Skin epidermis (tissue), 12 donors: ENCODE results near the gene SLIT3.

Experiments
- H3K27ac ChIP-seq, 21 experiments: fragments of 200-600 bp; sonication (generic) in 11 of 21; one replicate each; pipeline ENCODE4 v1.5.0; 2020; ENCODE audit warnings: mild to moderate bottlenecking in 3 of 21, inconsistent platforms in 2 of 21, moderate library complexity in 2 of 21
- H3K4me3 ChIP-seq, 7 experiments: fragments of 200-600 bp; sonication (generic) in 2 of 7; one replicate each; pipeline ENCODE4 v1.5.0; 2020; ENCODE audit warnings: inconsistent platforms in 2 of 7, mild to moderate bottlenecking in 2 of 7, moderate library complexity in 1 of 7

SLIT3 gene

DNA sequence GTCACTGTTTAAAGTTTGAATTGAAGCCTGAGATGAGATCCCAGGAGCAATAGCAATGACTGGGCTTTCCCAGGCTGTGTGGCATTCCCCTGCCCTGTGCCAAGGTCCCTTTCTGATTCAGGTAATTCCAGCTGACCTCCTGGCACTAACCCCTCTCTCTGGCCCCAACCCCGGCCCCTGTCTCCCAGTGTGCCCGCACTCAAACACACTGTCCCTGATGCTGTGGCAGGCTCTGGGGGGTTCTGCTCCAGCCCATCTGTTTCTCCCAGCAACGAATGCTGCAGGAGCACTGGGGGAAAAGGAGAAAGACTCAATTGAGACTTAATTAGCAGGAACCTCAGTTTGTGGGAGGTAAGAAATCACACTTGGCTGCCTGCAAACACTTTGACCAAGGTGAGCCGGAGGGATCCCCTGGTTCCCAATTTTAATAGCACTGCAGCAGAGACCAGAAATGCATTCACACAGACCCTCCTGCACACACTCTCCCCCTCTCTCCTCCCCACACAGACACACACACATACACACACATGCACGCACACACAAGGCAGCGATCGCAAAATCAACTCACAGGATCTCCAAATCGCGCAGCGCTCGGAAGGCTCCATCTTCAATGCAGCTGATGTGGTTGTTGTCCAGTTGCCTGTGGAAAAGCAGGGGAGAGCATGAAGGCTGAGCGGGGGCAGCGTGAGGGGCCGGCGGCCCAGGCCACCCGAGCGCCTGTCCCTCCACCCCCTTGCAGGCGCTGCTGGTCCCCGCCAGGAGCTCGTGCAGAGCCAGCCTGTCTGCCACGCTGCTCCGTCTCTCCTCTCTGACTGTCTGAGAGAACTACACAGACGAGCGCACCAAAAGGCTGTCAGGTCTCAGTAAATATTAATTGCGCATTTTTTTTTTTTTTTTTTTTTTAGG, 456.7 kb downstream of the SLIT3 start:
- Histone ChIP-seq H3K27ac (no peak overlapping the region), H3K4me3 (no peak overlapping the region)

DNA sequence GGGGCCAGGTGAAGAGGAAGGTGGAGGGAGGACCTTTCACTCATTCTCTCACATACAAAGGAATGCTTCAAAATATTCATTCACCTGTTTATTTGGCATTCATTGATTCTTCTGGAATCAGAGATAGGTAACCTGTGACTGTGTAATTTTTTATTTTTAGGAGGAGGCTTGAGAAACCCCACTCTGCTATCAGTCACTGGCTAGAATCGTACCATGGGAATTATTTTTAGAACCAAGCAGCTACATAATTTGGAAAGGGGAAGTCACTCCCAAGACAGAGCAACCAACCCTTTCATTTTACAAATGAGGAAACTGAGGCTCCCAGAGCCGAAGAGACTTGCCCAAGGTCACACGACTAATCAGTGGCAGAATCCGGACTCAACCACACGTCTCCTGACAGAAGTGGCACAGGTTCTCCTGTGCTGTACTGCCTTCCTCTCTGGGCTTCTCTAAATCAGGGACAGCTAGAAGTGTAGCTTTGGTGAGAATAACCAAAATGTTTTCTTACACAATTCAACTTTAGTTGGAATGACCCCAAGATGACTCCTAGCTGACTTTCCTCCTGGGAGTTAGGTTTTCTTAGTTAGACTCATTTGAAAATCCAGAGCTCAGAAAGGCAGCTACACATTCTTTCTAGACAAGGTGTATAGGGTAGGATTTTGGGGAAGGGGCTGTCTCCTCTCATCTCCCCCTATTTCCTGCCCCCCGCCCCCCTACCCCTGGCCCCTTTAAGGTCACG, 457.5 kb downstream of the SLIT3 start:
- no peak overlapping the region for H3K4me3 ChIP-seq
- H3K27ac ChIP-seq = no peak overlapping the region

GRCh38 chr5:168842571-168843205, 458.3 kb downstream of the SLIT3 start:
- no peak overlapping the region for H3K4me3 ChIP-seq
- no peak overlapping the region for H3K27ac ChIP-seq

- no peak overlapping the region for H3K4me3 ChIP-seq
- no peak overlapping the region for H3K27ac ChIP-seq
Observed at GRCh38 chr5:168837852-168838251, 463.1 kb downstream of the SLIT3 start.

- H3K4me3 ChIP-seq = no peak overlapping the region
- H3K27ac ChIP-seq = no peak overlapping the region
Observed at GRCh38 chr5:168836603-168837231, 464.2 kb downstream of the SLIT3 start.

GRCh38 chr5:168833936-168834335, 467.0 kb downstream of the SLIT3 start:
- H3K27ac ChIP-seq = no peak overlapping the region

DNA sequence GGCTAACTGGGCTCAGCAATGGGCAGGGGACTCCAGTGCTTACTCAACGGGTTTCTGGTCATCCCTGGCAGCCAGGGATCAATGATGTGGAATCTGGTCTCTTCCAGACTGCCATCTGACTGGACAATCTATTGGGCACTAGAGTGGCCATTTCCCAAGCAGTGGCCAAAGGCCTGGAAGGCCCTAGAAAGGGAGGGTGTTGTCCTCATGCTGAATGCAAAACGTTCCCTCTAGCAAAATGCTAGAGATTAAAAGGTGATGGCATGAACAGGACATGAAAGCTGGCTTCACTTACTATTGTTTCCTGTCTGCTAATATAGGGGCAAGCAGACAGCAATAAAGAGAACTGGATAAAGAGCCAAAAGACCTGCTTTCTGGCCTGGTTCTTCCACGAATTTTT, 467.6 kb downstream of the SLIT3 start:
- Histone ChIP-seq H3K4me3 (no peak overlapping the region), H3K27ac (no peak overlapping the region)

More at GRCh38 chr5:168833936-168834335, 467.0 kb downstream of the SLIT3 start:
- no peak overlapping the region for H3K4me3 ChIP-seq

- Histone ChIP-seq H3K4me3 (no peak overlapping the region), H3K27ac (no peak overlapping the region)
Observed at GRCh38 chr5:168832308-168832707, 468.6 kb downstream of the SLIT3 start.

DNA sequence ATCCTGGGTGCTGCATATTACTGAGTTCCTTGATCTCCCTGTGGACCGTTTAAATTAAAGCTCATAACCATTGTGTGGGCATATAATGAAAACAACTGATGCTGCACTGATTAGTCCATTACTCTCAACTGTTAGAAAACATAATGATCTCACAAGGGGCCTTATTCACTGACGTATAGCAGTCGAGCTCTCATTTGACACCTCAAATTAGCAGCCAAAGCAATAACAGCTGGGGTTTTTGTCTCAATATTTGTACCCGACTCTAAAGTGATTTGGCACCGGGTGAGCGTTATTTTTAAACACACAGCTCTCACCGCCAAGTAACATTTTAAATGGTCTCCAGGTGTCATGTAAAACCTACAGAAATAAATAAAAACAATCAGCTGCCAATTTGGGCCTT, 469.6 kb downstream of the SLIT3 start:
- H3K27ac ChIP-seq = no peak overlapping the region

DNA sequence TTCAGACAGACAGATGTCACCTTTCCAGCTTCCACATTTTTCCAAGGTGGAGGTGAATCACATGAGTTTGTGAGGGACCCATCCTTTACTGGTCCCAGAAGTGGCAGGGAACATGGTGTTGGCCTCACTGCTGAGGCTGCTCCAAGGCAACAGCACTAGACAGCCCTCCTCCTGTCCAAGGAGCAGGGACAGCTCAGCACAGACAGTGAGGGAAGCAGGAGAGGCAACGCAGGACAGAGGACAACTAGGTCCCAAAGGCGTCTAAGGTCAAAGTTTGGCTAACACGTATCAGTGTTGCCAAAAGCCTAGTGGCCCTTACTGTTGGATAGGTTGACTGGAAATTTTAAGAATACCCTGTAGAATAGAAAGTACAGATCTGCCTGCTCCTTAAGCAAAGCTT, 470.1 kb downstream of the SLIT3 start:
- no peak overlapping the region for H3K27ac ChIP-seq
- H3K4me3 ChIP-seq = no peak overlapping the region

More for the DNA sequence above, 469.6 kb downstream of the SLIT3 start:
- no peak overlapping the region for H3K4me3 ChIP-seq

DNA sequence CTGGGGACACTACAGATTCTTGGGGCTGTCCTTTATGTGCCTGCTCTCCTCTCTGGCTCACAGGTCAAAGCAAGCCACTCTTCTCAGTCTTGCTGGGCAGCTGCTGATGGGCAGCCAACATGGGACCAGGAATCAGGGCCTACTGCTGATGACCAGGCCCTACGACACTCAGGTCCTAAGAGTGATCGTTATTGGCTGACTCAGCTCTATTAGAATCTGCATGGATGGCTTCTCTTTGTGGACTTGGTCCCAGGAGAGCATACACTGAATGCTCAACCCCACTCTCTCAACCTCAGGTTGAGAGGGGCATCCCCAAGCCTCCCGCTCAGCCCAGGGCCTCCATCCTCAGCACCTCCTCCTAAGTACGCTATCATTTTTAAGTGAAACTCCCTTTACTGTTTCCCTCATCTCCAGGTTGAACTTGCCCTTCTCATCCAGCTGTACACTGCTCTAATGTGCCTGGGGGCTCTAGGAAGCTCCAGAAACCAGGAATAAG, 471.0 kb downstream of the SLIT3 start:
- no peak overlapping the region for H3K27ac ChIP-seq
- H3K4me3 ChIP-seq = no peak overlapping the region

DNA sequence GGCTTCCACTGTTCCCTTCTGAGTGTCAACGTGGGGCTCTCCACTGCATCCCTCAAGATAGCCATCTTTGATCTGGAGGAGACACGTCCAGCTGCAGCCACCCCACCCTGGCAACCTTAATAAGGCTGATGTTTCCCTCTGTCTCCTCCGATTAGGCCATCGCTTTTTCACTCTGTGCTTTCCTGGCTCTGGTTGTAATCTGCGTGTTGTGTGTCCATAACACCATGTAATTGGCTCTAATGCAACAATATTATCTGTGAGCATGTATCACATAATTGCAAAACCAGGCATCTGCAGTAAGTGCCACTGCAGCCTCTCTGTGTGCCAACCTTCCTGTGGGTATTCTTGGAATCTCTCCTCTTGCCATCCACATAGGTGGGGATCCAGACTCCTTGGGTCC, 471.9 kb downstream of the SLIT3 start:
- no peak overlapping the region for H3K4me3 ChIP-seq

DNA sequence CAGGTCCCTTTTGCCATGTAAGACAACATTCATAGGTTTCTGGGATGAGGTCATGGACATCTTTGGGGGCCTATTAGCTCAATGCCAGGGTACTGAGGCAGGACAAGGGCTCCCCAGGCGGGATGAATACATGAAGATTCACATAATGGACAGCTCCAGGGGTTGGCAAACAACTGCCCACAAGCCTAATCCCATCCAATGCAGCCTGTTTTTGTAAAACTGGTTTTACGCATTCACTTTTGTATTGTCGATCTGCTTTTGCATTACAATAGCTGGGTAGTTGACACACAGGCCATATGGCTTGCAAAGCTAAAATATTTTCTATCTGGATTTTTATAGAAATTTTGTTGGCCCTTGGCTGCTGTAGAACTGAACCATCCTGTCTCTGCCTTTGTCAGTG, 473.3 kb downstream of the SLIT3 start:
- Histone ChIP-seq H3K4me3 (no peak overlapping the region), H3K27ac (no peak overlapping the region)

More for the DNA sequence above, 471.9 kb downstream of the SLIT3 start:
- no peak overlapping the region for H3K27ac ChIP-seq

- Histone ChIP-seq H3K27ac (peak overlapping the region in 5 of 21 experiments; percentile 11 to 60 (median 46)), H3K4me3 (no peak overlapping the region)
Observed at GRCh38 chr5:168826246-168826725, 474.7 kb downstream of the SLIT3 start.

DNA sequence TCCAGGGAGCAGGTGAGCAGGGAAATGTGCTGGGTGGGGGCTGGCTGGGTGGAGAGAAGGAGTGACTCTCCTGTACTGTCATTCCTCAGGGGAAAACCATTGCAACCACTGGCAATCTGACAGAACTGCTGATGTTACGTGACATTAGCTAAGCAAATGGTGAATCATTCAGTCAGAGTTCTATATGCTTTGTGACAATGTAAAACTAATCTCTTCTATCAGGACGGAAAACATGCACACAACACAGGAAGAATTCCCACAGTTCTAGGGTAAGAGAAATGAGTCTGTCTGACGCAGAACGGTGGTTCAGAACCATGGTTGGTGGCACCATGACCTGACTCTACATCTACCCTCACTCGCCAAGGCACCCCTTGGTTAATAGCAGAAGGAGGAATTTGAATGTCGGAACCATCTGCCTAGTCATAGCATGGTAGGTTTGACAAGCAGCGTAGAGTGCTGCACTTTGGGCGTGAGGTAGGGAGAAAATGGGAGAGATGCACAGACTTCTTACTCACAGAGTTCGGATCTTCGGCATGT, 478.1 kb downstream of the SLIT3 start:
- Histone ChIP-seq H3K27ac (peak overlapping the region in 1 of 21 experiments; percentile 31), H3K4me3 (no peak overlapping the region)

DNA sequence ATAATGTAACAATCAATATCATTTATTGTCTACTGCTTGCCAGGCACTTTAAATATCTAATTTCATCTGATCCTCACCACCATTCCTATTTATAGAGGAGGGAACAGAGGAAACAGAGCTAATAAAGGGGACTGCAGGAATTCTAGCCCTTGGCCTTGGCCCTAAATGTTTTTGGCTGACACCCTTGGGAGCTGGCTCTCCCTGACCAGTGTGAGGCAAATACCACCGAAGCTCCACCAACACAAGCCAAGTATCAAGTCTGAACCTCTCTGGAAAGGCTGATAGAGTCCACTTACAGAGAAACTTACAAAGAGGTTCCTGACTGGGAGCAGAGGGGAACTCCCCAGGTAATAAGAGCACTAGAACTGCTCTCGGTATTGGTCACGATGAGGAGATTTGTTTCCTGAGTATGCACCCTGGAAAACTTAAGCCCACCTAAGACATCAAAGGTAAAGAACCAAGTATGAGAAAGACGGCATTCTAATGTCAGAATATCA, 478.6 kb downstream of the SLIT3 start:
- peak overlapping the region in 1 of 21 experiments; percentile 31 for H3K27ac ChIP-seq
- no peak overlapping the region for H3K4me3 ChIP-seq

GRCh38 chr5:168820874-168821273, 480.1 kb downstream of the SLIT3 start:
- Histone ChIP-seq H3K27ac (no peak overlapping the region), H3K4me3 (no peak overlapping the region)

DNA sequence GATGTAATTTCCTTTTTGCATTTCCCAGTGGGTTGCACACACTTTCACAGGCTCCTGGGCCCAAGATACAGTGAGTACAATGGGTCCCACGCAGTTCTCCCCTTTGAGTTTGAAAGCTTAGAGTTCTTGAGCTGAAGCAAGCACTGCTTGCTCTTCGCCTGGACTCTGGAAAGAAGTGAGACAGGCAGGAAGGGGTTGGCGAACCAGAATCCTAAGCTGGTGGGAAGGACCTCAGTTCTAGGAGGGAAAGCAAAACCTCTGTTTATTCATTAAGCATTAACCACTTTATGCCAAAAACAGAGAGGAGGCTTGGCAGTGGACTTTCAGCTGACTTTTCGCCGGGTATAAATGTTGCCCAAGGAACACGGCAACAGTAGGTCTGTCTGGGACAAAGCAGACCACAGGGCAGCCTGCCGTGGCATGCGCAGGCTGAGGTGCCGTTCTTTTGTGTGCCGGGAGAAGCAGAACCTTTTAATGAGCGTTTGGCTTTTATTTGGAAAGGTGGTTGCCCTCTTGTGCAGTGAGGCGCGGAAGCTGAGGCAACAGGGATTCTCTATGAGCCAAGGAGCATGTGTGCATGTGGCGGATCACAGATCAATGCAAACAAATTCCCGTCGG, 481.8 kb downstream of the SLIT3 start:
- no peak overlapping the region for H3K4me3 ChIP-seq

DNA sequence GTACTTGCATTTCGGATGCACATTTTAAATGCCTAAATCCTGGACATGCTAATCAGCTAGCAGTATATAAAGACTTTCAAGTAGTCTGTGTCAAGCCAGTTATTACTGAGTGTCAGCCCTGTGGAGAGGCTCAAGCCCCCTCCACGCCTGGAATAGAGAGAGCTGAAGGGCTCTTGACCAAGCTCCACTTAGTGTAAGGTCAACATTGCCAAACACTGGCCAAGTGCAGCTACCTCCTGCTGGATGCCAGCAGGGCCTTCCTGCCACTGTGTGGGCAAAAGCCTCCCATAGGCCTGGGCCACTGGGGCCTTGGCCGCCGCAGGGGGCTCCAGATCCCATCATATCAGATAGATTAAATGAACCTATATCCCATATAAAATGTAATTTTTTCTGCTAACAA, 482.4 kb downstream of the SLIT3 start:
- Histone ChIP-seq H3K27ac (no peak overlapping the region), H3K4me3 (no peak overlapping the region)

More for the DNA sequence above, 481.8 kb downstream of the SLIT3 start:
- H3K27ac ChIP-seq = no peak overlapping the region
